WERI-Rb-1 (cell line): ENCODE results near the gene CHKA.

Experiments used
- DNase-seq: peaks from one replicate; pipeline ENCODE4 v3.0.0-alpha.2; 2020
- H3K27ac ChIP-seq: fragments of 250-450 bp; sonication (Bioruptor Pico); 2 replicates; pipeline ENCODE4 v1.5.1; 2020; ENCODE audit warnings: mild to moderate bottlenecking, moderate library complexity
- H3K27me3 ChIP-seq: fragments of 250-450 bp; sonication (Bioruptor Pico); 2 replicates; pipeline ENCODE4 v1.5.1; 2021; ENCODE audit warnings: mild to moderate bottlenecking, low read depth, moderate library complexity; ENCODE audit not compliant: insufficient read depth, severe bottlenecking
- H3K36me3 ChIP-seq: fragments of 250-450 bp; sonication (Bioruptor Pico); 2 replicates; pipeline ENCODE4 v1.5.1; 2020; ENCODE audit warnings: mild to moderate bottlenecking, moderate library complexity
- H3K4me3 ChIP-seq: 2 replicates; pipeline ENCODE4 v1.5.1; 2011; ENCODE audit warnings: low read depth, mild to moderate bottlenecking, control low read depth, low read length
- H3K9me3 ChIP-seq: fragments of 250-450 bp; sonication (Bioruptor Pico); 2 replicates; pipeline ENCODE4 v1.5.1; 2021; ENCODE audit warnings: mild to moderate bottlenecking, moderate library complexity; ENCODE audit not compliant: severe bottlenecking
- CTCF ChIP-seq: IDR thresholded peaks from 2 replicates; pipeline ENCODE4 v1.5.1; 2011; ENCODE audit warnings: low read depth, mild to moderate bottlenecking, control low read depth, inconsistent platforms, low read length

The CHKA gene

GRCh38 chr11:68010090-68011041, 110.8 kb downstream of the CHKA start, which contains the start of gene ALDH3B1:
Gene ALDH3B1 (plus strand): TSS chr11:68010327. CDS start chr11:68015298, 4,971 bp downstream.
- DNase-seq: peak; percentile 40
- H3K27ac ChIP-seq: no peak within 1 kb of the TSS
- TF ChIP-seq CTCF: no peak
- no peak within 1 kb of the TSS for H3K4me3 ChIP-seq
- no peaks in the 10 kb centered on the region for H3K9me3 ChIP-seq
- H3K36me3 ChIP-seq: no peaks in the 10 kb centered on the region
- H3K27me3 ChIP-seq: no peaks in the 10 kb centered on the region

DNA sequence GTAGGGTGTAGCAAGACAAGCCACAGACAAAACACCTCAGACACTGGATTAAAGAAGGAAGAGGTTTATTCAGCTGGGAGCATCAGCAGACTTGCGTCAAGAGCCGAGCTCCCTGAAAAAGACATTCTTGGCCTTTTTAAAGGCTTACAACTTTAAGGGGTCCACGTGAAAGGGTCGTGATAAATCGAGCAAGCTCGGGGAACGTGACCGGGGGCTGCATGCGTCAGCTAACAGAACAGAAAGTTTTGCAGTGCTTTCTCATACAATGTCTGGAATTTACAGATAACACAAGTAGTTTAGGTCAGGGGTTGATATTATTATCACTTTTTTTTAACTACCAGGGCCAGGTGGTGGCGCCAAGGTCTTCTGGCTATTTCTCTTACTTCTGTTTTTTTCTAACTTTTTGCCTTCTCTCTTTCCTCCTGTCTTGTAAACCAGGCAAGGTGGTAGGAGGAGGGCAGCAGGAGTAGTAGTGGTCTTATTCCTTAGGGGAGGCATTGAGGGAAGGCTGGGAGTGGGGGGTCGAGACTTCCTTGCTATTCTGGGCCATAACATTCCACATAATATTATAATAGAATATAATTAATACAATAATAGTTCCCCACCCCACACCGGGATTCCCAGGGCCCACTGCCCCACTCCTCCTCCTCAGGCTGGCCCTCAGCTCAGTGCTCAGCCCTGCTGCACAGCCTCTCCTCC, 111.6 kb downstream of the CHKA start:
- TF ChIP-seq CTCF: peak; percentile 18; the same call in 1 of the 2 replicates
- no peak for DNase-seq
- Histone ChIP-seq H3K4me3 (no peak overlapping the region), H3K27me3 (no peaks in the 10 kb centered on the region), H3K9me3 (no peaks in the 10 kb centered on the region), H3K36me3 (no peaks in the 10 kb centered on the region), H3K27ac (no peak overlapping the region)

DNA sequence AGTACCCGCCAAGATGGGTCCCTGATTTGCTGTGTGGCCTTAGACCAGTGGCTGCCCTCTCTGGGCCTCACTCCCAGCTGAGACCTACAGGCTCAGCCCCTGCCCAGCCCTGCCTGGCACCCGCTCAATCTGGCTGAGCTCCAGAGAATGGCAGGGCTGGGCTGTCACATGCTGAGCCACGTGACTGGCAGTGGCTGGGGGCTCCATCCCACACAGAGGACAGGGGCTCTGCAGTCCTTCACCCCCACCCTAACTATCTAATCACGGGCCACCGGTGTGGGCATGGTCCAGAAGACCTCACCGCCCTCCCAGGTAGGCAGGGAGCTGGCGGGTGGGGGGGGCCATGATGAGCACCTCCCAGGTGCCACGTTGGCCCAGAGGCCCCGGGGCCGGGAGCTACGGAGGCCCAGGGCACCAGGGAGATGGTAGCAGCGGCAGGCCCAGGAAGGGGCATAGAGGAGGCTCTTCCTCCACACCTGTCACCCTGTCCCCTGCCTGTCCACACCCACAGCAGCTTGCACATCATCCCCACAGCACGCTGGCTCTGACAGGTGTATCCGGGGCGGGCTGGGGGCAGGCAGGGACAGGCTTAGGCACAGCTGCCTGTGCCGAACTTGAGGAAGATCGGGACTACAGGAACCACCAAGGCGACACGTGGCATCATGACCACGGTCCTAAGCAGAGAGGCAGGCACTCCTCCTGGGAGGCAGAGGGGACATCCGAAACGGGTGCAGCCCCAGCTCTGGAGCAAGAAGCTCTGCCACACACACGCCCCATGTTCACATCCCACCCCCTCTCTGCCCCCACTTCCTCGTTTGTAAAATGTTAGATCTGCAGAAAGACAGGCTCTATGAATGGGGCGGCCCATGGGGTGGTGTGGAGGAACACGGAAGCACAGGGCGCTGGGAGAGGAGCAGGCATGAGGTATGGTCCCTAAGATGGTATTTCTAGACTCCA, 112.5 kb downstream of the CHKA start:
- H3K27me3 ChIP-seq: no peaks in the 10 kb centered on the region
- no peak for DNase-seq
- no peak overlapping the region for H3K27ac ChIP-seq
- no peak for TF ChIP-seq CTCF
- no peak overlapping the region for H3K4me3 ChIP-seq
- H3K36me3 ChIP-seq: no peaks in the 10 kb centered on the region
- no peaks in the 10 kb centered on the region for H3K9me3 ChIP-seq

- Histone ChIP-seq H3K9me3 (no peaks in the 10 kb centered on the region), H3K27ac (no peak overlapping the region), H3K36me3 (no peaks in the 10 kb centered on the region), H3K27me3 (no peaks in the 10 kb centered on the region), H3K4me3 (no peak overlapping the region)
- TF ChIP-seq CTCF: no peak
- DNase-seq: no peak
Observed at GRCh38 chr11:68007498-68008380, 113.4 kb downstream of the CHKA start.
